Lower leg skin (tissue), 4 donors: ENCODE data around the gene CLPTM1. TPM values are rescaled to one million over a fixed set of nuclear protein-coding genes. Genes with fewer than 3 reads are reported as not detected.

Experiments
- DNase-seq, 2 donors: peaks; one replicate each; pipeline ENCODE4 v3.0.0-alpha.2; 2019; ENCODE audit warnings: low spot score in 2 of 2
- H3K4me3 ChIP-seq: fragments of 200-600 bp; sonication (generic); 2 replicates; pipeline ENCODE4 v1.5.1; 2017; ENCODE audit warnings: mild to moderate bottlenecking, low read depth; ENCODE audit not compliant: poor library complexity, severe bottlenecking
- CTCF ChIP-seq, 3 donors: fragments of 450-650 bp; IDR thresholded peaks; one replicate each; pipeline ENCODE4 v1.5.1; 2016; ENCODE audit warnings: antibody characterized with exemption in 3 of 3, mild to moderate bottlenecking in 3 of 3, moderate library complexity in 2 of 3
- POLR2A ChIP-seq, 2 donors: fragments of 450-650 bp; IDR thresholded peaks; one replicate each; pipeline ENCODE4 v1.6.1; 2016 to 2017; ENCODE audit warnings: antibody characterized with exemption in 2 of 2, mild to moderate bottlenecking in 1 of 2, moderate library complexity in 1 of 2
- WGBS, 2 donors: methylation state at CpG; one replicate each; pipeline ENCODE4 v1.1.5; 2018; 5-methylcytosine and 5-hydroxymethylcytosine counted together
- intact Hi-C: fragments of 100-400 bp; cut with DNase I; formaldehyde crosslinking; loops from one replicate; pipeline ENCODE4 v1.15.0; 2023; ENCODE audit warnings: low total_unique reads
- total RNA-seq, 4 donors: library from RNA; depleted of rRNA; stranded (reverse); fragments of >200 nt; gene quantifications; one replicate each; pipeline ENCODE4 v1.1.0, GENCODE V29; 2016

CLPTM1 gene
- total RNA-seq, 4 donors from 2014 or later, result 78.5 to 103 (median 94.2) TPM

DNA sequence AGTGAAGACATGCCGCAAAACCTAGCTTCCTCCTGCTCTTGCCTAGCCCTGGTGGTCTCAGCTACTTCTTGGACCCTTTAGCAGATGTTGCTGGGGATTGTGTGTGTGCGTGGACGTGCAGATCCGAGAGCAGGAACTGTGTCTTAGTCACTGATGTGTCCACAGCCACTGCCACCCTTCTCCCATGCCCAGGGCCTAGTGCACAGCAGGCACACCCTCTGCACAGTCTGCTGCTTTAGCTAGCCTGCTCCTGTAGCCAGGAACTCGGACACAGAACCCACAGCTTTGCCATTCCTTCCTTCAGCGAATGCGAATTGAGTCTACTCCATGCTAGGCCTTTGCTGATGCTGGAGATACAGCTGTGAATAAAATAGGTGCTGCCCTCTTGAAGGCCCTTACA, 2.3 kb downstream of the CLPTM1 start:
- no peak for TF ChIP-seq POLR2A (IDR thresholded peaks at IDR 0.05)
- no peak for TF ChIP-seq CTCF (IDR thresholded peaks at IDR 0.05)
- DNase-seq, result no peak
- intact Hi-C loops, result no loop called here
- 69 to 71% methylated on average over 7 of the region's 7 CpGs for WGBS, 2 donors
- no peak overlapping the region for H3K4me3 ChIP-seq

GRCh38 chr19:44958090-44958489, 2.9 kb downstream of the CLPTM1 start:
- no peak for DNase-seq
- WGBS, 2 donors, result 75 to 79% methylated on average over 9 of the region's 9 CpGs
- no peak overlapping the region for H3K4me3 ChIP-seq
- TF ChIP-seq POLR2A (IDR thresholded peaks at IDR 0.05) (no peak), CTCF (IDR thresholded peaks at IDR 0.05) (no peak)
- intact Hi-C loops, result no loop called here

- 74 to 80% methylated on average over 5 of the region's 5 CpGs for WGBS, 2 donors
- TF ChIP-seq POLR2A (IDR thresholded peaks at IDR 0.05) (no peak), CTCF (IDR thresholded peaks at IDR 0.05) (no peak)
- intact Hi-C loops, result no loop called here
- no peak for DNase-seq
- no peak overlapping the region for H3K4me3 ChIP-seq
Measured at GRCh38 chr19:44959691-44960090, 4.5 kb downstream of the CLPTM1 start.

- 85 to 89% methylated on average over 8 of the region's 8 CpGs for WGBS, 2 donors
- no peak overlapping the region for H3K4me3 ChIP-seq
- intact Hi-C loops, result no loop called here
- TF ChIP-seq POLR2A (IDR thresholded peaks at IDR 0.05), result no peak
- TF ChIP-seq CTCF (IDR thresholded peaks at IDR 0.05), result no peak
- no peak for DNase-seq
Measured at GRCh38 chr19:44960906-44961728, 5.9 kb downstream of the CLPTM1 start.

GRCh38 chr19:44961821-44962220, 6.6 kb downstream of the CLPTM1 start:
- no peak for TF ChIP-seq CTCF (IDR thresholded peaks at IDR 0.05)
- no peak for TF ChIP-seq POLR2A (IDR thresholded peaks at IDR 0.05)
- no peak for DNase-seq
- WGBS, 2 donors, result 90 to 91% methylated on average over 8 of the region's 8 CpGs

GRCh38 chr19:44968118-44968517, 12.9 kb downstream of the CLPTM1 start:
- intact Hi-C loops, result no loop called here
- no peak for DNase-seq
- no peak for TF ChIP-seq CTCF (IDR thresholded peaks at IDR 0.05)
- TF ChIP-seq POLR2A (IDR thresholded peaks at IDR 0.05), result no peak
- WGBS, 2 donors, result 87 to 91% methylated on average over 5 of the region's 5 CpGs
- no peak overlapping the region for H3K4me3 ChIP-seq

More at GRCh38 chr19:44961821-44962220, 6.6 kb downstream of the CLPTM1 start:
- H3K4me3 ChIP-seq, result no peak overlapping the region
- intact Hi-C loops, result no loop called here
